ENCODE results near the gene MRC1.

The MRC1 gene

GRCh38 chr10:17891435-17891834 is 82.3 kb downstream of the MRC1 start:
- TF ChIP-seq, protein P1, sequence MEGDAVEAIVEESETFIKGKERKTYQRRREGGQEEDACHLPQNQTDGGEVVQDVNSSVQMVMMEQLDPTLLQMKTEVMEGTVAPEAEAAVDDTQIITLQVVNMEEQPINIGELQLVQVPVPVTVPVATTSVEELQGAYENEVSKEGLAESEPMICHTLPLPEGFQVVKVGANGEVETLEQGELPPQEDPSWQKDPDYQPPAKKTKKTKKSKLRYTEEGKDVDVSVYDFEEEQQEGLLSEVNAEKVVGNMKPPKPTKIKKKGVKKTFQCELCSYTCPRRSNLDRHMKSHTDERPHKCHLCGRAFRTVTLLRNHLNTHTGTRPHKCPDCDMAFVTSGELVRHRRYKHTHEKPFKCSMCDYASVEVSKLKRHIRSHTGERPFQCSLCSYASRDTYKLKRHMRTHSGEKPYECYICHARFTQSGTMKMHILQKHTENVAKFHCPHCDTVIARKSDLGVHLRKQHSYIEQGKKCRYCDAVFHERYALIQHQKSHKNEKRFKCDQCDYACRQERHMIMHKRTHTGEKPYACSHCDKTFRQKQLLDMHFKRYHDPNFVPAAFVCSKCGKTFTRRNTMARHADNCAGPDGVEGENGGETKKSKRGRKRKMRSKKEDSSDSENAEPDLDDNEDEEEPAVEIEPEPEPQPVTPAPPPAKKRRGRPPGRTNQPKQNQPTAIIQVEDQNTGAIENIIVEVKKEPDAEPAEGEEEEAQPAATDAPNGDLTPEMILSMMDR (IDR thresholded peaks at IDR 0.05; ENCODE audit: extremely low read depth, missing control alignments), result no peak
- no peak for DNase-seq (ENCODE audit: low spot score)

DNA sequence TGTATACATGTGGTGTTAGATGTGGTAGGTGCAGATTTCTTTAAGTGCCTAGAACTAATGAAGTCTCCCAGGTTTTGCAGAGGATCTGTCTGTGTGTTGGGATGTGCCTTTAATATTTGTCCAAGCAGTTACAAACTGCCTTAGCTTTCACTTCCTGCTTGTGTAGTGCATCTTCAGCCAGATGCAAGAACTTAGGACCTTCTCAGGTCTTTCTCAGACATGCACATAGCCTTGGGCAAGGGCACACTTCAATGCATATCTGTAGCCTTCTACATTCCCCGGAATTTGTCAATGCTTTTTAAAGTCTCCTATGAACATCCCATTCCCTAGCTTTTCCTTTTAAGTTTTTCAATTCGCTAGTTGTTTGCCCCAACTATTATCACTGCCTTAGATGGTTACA is 95.4 kb downstream of the MRC1 start:
- TF ChIP-seq, protein P1 (IDR thresholded peaks at IDR 0.05; ENCODE audit: extremely low read depth, missing control alignments), result no peak
- no peak for DNase-seq (ENCODE audit: low spot score)

GRCh38 chr10:17905491-17905890 is 96.3 kb downstream of the MRC1 start:
- TF ChIP-seq, protein P1 (IDR thresholded peaks at IDR 0.05; ENCODE audit: extremely low read depth, missing control alignments), result no peak
- no peak for DNase-seq (ENCODE audit: low spot score)

GRCh38 chr10:17906002-17906401 is 96.9 kb downstream of the MRC1 start:
- DNase-seq (ENCODE audit: low spot score), result no peak
- TF ChIP-seq, protein P1 (IDR thresholded peaks at IDR 0.05; ENCODE audit: extremely low read depth, missing control alignments), result no peak

- DNase-seq (ENCODE audit: low spot score), result no peak
- TF ChIP-seq, protein P1 (IDR thresholded peaks at IDR 0.05; ENCODE audit: extremely low read depth, missing control alignments), result no peak
Measured at GRCh38 chr10:17907641-17908040, 98.5 kb downstream of the MRC1 start.

DNA sequence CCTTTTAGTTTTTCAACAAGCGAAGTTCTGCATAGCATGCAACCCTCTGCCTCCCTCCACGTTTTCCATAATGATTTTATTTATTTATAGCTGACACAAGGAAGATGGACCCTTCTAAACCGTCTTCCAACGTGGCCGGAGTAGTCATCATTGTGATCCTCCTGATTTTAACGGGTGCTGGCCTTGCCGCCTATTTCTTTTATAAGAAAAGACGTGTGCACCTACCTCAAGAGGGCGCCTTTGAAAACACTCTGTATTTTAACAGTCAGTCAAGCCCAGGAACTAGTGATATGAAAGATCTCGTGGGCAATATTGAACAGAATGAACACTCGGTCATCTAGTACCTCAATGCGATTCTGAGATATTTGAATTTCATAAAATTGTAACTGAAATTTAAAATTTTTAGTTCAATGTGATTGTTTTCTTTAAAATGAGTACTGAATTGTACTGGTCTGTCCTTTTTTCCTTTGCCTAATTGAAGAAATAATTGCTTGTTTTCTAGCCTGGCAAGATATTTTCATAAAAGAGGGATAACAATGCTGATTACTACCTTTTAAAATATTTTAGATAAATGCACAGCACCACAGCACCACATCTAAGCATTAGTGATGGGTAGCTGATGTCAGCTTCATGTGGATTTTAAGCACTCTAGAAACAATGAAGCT is 101.1 kb downstream of the MRC1 start:
- TF ChIP-seq, protein P1 (IDR thresholded peaks at IDR 0.05; ENCODE audit: extremely low read depth, missing control alignments), result peak; percentile 30
- DNase-seq (ENCODE audit: low spot score), result peak; percentile 34

GRCh38 chr10:17912754-17913153 is 103.6 kb downstream of the MRC1 start:
- no peak for DNase-seq (ENCODE audit: low spot score)
- TF ChIP-seq, protein P1 (IDR thresholded peaks at IDR 0.05; ENCODE audit: extremely low read depth, missing control alignments), result no peak
